NCI-H2227 (cell line): ENCODE measurements around the gene PSG7.
"Not testable (repeated sequence)": the region's sequence is repeated elsewhere in the genome, so short reads cannot be mapped to it uniquely, and the experiment has no call there.

Experiments
- DNase-seq: peaks from one replicate; lab custom pipeline; 2025; ENCODE audit not compliant: unreplicated experiment; lab: John Stamatoyannopoulos, UW

Gene PSG7

DNA sequence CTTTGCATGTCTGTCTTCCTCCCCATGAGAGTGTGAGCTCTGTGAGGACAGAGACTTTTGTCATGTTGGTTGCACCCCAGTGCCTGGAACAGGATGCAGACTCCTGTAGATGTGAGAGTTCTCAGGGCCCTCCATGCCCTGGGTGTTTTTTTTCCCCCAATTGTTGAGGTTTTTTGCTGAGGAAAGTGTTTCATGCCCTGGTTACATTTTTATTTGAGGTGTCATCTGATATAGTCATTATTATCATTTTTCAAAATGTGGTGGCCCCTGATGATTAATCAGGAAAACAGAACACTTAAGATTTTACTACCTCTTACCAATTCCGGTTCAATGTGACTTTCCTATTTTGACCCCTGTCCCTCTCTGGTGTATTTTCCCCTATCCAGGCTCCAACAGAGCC, 20.1 kb downstream of the PSG7 start:
- DNase-seq: not testable (repeated sequence)

DNA sequence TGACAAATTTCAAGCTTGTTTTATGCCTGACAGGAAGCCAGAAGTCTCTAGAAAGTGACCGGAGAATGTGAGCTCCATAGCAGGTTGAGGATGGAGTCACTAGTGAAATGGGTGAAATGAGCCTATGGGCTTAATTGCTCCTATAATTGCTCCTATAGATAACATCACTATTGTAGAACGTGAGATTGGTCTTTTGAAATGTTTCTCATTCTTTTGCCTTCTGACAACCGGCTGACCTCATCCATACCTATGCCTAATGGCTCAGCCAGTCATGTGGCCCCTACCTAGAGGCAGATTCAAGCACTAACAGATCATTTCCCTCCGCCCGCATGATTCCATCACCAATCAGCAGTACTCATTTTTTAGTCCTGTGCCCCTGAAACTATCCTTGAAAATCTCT, 23.5 kb downstream of the PSG7 start:
- not testable (repeated sequence) for DNase-seq

DNA sequence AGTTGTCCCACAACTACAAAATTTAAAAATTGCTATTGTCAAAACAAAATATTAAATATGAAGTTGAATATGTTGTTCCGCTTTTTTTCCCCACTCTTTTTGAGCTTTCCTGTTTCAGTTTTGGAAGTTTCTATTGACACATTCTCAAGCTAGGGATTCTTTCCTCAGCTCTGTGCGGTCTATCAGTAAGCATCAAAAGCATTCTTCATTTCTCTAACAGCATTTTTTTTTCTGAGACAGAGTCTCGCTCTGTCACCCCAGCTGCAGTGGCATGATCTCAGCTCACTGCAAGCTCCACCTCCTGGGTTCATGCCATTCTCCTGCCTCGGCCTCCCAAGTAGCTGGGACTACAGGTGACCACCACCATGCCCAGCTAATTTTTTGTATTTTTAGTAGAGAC, 24.1 kb downstream of the PSG7 start:
- not testable (repeated sequence) for DNase-seq

DNA sequence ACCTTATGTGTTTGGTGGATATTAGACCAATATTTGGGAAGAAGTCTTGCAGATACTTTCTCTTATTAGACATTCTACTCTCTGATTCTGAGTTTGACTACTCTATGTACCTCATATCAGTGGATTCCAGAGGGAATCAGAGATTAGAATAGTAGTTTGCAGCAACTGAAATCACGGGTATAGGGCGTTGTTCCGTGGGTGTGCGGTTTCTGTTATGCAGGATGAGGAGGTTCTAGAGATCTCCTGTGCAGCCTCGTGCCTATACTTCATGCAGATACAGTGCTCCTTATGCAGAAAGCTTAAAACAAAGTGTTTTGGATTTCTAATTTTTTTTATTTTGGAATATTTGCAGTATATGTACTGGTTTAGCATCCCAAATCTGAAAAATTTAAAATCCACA, 25.3 kb downstream of the PSG7 start:
- not testable (repeated sequence) for DNase-seq

DNA sequence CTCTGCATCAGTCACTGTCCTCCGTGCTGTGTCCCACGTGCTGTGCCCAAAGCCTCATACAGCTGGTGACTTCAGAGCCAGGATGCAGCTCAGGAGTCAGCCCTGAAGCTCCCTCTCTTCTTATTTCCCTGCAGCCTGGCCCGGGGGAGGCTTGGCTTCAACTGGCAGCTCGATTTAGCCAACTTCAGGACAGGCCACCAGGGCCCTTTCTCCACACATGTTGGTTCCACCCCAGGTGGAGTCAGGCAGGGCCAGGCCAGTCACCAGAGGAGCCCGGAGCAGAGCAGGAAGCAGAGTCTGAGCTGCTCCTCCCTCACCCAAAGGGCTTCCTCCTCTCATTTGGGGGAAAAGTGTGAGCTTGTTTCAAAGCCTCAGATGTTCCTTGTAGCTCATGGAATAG, 30.8 kb downstream of the PSG7 start:
- DNase-seq: not testable (repeated sequence)

DNA sequence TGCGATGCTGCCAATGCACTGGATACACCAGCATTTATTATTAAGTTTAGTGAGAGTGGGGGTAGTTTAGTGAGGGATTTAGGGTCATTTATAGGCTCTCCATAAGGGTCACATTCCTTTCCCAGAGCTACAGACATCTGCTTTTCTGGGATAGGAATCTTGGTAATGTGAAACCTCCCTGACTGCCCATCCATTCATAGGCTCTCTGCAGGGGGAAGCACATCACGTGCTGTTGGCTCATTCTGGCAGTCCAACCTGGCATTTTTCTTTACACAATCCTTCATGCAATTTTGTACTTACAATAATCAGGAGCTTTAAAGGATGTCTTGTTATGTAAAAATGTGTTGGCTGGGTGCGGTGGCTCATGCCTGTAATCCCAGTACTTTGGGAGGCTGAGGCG, 36.4 kb downstream of the PSG7 start:
- DNase-seq: not testable (repeated sequence)

DNA sequence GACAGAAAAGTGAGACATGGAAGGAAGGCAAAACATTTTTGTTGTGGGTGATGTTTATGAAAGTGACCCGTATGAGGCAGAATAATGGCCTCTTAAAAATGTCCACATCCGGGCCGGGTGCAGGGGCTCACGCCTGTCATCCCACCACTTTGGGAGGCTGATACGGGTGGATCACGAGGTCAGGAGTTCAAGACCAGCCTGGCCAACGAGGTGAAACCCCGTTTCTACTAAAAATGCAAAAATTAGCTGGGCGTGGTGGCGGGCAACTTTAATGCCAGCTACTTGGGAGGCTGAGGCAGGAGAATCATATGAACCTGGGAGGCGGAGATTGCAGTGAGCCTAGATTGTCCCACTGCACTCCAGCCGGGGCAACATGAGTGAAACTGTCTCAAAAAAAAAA, 37.3 kb downstream of the PSG7 start:
- DNase-seq: not testable (repeated sequence)

DNA sequence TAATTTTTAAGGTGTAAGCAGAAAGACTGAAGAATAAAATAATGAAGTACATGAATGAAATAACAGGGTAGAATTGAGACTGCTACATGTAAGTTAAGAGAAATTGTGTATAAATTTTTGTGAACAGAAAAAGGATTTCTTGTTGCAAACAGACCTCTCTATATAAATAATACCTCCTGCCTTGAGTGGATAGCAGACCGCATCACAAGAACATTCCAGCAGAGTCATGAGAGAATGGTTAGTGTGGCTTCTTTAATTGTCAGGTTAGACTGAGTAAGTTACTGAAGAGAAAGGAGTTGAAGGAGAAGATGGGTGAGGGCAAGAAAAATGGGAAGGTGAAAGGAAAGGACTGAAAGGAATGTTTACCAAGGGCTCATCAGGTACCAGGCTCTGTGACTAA, 37.9 kb downstream of the PSG7 start:
- not testable (repeated sequence) for DNase-seq

DNA sequence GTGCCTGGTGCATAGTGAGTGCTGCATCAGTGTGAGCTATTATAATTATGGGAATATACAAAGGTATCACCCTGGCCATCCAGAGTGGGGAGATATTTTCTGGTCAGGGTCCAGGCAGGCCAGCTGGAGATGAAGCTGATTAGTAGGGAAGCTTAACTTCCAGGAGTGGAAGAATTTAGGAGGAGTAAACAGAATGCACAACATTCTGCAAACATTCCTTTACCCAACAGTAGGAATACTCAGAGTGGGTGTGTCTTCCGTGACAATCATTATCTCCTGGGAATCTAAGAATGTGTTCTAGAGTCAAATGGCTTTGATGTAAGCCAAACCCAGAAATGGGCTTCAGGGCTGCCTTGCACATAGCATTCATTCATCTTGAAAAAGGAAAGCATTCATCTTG, 38.4 kb downstream of the PSG7 start:
- not testable (repeated sequence) for DNase-seq

DNA sequence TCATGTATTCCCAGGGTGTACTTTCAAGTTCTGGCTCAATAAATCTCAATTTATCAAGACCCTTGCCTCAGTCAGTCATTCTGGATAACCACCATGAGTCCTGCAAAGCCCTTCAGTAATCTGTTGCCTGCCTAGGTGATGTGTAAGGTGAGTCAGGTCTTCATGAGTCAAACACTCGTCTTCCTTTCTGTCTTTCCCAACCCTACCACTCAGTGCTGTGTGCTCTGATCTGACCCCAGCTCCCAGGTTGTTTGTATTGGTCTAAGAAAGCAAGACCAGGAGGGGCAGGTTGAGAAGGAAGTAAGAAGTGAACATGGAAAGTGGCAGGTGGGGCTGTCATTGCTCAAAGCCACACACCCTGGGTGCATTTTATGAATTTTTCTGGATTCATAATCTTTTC, 39.3 kb downstream of the PSG7 start:
- not testable (repeated sequence) for DNase-seq

DNA sequence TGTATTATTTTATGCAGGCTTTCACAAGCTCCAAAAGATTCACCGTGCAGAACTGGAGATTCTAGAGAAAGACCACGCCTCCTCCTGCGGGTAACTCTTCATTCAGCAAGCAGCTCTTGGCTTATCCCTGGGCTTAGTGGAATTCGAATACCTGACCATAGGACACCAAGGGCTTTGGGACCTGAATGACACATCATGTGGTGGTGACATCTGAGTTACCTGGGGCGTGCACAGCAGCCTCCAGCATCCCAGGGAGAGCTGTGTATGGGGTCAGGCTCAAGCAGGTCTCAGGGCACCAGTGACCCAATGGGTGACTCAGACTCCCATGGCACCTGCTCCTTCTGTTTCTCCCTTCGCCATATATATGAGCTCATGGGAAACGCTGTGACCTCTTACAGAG, 46.6 kb downstream of the PSG7 start:
- DNase-seq: not testable (repeated sequence)

DNA sequence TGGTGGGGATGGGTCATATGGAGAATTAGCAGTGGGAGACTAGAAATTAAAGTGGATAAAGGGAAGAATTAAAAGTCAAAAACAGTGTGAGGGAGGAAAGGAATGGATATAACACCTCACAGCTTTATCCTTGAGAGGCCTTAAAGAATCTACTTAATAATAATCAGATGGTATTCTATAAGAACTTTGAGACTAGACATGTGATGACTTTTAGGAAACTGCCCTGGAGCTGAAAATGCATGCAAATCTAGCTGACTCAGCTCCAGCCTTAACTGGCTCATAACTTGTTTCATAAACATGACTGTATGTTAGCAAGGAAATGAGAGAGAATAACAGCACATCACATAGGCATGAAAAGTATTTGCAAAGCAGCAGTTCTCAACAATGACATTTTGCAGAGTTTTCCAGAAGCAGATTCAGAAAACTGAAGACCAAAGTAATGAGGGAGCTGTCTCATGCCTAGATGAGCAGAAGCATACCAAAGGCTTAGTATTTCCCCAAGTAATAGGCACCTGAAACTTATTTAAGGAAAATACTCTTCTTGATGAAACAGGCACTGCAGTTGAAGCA, 49.0 kb downstream of the PSG7 start:
- DNase-seq: not testable (repeated sequence)

DNA sequence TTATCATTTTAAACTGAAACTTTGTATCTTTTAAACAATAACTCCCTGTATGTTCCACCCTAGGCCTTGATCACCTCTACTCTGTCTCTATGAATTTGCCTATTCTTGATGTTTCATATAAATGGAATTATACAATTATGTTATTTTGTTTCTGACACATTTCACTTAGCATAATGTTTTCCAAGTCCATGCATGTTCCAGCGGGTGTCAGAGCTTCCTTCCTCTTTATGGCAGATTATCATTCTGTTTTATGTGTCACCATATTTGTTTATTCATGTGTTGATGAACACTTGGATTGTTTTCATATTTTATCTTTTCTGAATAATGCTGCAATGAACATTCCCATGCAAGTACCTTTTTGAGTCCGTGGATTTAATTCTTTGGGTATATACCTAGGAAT, 54.3 kb downstream of the PSG7 start:
- not testable (repeated sequence) for DNase-seq

DNA sequence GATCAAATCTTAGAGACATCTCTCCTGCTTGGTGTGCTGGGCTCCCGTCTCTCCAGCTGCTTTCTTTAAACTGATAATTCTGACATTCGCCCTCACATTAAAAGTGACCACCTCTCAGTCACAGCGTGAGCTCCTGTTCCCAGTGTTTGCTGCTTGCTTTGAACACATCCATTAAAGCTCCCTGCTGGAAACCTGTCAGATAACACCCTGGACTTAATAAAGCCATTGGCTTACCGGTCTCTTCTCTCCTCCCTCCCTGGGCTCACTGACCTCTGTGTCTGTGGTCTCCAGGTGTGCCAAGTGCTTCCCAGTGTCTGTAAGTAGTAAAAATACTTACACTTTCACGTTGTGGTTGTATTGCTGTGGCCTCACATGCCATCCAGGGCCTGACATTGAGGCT, 55.0 kb downstream of the PSG7 start:
- DNase-seq: not testable (repeated sequence)

DNA sequence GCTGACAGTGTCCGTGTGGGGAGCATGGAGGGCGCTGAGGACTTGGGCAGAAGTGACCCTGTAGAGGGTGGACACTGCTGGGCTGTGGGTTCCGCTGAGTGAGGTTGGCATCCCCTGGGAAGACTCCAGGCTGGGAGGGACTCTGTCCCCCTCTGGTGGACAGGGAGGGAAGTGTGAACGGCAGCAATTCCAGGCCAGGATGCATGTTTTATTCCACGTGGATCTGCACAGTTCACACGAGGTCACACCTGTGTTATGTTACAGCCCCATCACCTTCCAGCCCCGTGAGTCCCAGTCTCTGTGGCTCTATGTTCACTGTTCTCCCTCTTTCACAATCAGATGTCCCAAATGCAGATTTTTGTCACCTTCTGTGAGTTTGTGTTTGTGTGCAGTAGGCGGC, 55.7 kb downstream of the PSG7 start:
- not testable (repeated sequence) for DNase-seq

DNA sequence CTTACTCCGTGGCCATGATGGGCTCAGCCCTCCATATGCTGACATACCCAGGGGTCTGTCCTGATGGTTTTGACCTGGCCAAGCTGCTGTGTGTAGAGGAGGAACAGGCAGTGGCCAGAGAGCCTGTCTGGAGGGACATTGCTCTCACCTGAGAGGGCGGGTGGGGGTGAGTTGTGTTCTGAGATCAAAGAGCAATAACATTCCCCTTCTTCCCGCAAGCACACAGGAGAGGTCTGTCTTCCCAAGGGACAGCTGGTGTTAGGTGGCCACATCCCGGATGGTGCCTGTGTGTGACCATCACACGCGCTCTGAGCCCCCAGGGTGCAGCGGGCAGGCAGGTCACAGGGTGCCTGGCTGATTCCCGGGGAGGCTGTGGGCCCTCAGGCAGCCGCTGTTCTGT, 56.4 kb downstream of the PSG7 start:
- DNase-seq: not testable (repeated sequence)

DNA sequence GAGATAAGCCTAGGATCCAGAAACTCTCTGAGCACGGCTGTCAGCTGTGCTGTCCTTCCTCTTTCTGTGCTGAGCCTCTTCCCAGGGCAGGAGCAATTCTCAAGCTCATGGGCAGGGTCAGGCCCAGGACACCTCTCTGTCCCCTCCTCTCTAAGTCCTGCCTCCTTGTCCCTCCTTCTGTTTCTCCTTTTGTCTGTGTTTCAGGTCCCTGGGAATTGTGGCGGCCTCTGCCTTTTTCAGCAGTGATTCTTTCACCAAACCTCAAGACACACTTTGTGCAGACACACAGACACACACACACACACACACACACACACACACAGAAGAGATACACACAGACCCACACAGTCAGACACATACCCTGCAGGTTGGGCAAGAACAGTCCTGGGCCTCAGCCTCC, 57.4 kb downstream of the PSG7 start, which contains the start of gene PSG1:
PSG1 (minus strand) TSS at position 101 of the 400 bp plus-strand sequence. CDS start 132 bp downstream, outside the sequence.
- no peak for DNase-seq

DNA sequence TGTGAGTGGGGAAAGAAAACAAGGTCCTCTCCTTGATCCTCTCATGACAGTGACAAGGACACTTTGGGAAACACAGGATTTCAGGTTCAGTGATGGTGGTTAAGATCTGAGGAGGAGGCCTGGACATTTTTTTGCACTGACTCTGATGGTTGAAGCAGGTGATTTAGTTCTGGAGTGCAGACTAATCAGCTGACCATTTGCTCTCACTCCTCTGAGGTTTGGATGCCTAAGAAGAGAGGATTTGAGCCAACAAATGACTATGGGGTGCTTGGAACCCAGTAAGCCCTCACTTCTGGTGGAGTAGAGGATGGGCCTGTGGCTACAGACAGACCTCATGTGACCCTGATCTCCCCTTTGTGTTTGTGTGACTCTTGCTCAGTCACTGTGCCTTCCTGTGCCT, 60.4 kb downstream of the PSG7 start:
- not testable (repeated sequence) for DNase-seq

DNA sequence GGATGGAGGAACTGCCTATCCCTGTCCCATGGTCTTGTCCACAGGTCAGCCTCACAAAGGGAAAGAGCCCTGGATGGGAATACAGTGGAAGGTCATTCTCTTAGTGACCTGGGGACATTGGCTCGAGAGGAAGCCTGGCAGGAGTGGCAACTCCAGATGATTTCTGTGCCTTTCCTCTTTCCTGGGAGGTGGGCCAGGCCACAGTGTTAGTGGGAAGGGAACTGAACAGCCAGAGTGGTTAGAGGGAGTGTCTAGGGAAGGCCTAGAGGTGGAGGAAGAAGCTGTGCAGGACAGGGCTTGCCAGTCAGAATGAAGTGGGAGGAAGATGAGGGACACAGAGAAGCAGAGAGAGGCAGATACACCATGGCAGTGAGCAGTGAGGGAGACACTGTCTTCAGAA, 61.1 kb downstream of the PSG7 start:
- DNase-seq: not testable (repeated sequence)

DNA sequence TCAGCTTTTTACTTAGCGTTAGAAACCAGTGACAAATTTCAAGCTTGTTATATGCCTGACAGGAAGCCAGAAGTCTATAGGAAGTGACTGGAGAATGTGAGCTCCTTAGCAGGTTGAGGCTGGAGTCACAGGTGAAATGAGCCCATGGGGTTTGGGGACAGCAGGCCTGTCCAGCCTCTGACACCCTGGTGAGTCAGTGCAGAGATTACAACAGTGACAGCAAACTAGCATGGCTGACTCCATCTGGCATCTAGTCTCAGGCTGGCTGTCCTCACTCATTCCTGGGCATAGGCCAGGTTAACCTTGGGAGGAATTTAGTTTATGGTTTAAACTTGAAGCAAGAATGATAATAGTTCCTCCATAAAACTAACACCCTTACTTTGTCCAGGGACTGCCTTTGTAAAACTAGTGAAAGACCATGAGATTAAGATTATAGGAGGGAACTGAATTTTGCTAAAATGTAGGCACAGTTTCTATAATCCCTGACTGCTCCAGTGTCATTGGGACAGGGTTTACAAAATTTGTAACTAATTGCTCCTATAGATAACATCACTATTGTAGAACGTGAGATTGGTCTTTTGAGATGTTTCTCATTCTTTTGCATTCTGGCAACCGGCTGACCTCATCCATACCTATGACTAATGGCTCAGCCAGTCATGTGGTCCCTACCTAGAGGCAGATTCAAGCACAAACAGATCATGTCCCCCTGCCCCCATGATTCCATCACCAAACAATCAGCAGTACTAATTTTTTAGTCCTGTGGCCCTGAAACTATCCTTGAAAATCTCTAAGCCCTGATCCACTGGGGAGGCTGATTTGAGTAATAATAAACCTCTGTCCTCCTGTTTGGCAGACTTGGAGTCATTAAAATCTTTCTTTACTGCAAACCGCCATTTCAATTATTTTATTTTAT, 61.9 kb downstream of the PSG7 start:
- DNase-seq: not testable (repeated sequence)

DNA sequence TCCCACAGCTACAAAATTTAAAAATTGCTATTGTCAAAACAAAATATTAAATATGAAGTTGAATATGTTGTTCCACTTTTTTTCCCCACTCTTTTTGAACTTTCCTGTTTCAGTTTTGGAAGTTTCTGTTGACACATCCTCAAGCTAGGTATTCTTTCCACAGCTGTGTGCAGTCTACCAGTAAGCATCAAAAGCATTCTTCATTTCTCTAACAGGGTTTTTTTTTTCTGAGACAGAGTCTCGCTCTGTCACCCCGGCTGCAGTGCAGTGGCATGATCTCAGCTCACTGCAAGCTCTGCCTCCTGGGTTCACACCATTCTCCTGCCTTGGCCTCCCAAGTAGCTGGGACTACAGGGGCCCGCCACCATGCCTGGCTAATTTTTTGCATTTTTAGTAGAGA, 62.9 kb downstream of the PSG7 start:
- not testable (repeated sequence) for DNase-seq
